ENCODE data around the gene RARRES2.
A peak's percentile ranks its signal among the peaks of the same experiment; 100 is the strongest.
"Not testable (repeated sequence)": the region's sequence is repeated elsewhere in the genome, so short reads cannot be mapped to it uniquely, and the experiment has no call there.

The RARRES2 gene

DNA sequence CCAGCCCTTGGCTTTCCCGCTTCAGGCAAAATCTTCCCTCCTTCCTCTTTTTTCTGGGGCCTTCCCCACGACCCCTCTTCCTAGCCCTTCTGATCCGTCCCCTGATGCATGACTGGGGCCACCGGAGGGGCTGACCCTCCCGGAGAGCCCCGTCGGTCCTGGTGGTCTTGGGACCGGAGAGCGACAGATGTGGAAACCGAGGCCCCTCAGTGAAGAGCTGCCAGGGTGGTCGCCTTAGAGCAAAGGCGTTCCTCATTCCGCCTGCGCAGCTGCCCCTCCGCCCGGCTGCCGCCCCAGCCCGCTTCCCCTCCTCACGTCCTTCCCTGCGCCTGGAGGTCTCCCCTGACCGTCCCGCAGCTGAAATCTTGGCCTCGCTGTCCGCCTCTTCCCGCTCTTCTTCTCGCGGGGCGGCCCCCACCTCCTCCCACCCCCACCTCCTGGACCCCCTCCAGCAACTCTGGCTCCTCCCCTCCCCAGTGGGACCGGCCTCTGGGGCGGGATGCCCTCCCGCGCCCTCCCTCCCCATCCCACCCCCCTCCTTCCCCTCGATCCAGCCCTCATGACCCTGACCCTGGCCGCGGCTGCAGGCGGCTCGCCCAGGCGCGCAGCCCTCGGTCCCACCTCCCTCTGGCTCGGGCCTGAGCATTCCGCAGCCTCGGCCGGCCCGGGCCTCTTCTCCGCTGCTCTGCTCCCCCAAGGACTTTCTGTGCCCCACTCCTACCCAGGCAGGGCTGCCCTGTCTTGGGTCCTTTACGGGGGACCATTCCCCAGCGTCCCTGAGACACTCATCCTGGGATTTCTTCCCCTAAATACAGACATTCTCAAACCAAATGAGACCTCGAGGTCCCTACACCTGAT lies at the start of gene RARRES2:
RARRES2 (minus strand) TSS at position 367 of the 858 bp plus-strand sequence. CDS start 1,020 bp downstream, outside the sequence.
- DNase-seq = peak in 7 of 56 donors; percentile 16 to 57 (median 32)

DNA sequence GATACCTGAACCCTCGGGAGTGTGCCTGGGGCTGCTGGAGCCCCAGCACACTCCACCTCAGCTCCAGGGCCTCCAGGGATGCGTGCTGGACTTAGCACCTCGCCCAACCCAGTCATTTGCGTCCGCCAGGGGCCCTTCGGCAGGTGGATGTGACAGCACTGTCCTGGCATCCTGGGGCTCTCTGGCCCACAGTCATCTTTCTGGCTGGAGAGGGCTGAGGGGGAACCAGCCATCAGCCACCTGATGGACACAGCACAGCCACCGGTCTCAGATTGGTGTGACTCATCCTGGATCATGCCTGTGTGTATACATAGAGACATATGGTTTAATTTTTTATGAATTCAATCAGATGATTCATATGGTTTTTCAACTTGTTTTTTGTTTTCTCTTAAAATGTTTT lies 48.8 kb upstream of the RARRES2 start:
- DNase-seq = no peak

DNA sequence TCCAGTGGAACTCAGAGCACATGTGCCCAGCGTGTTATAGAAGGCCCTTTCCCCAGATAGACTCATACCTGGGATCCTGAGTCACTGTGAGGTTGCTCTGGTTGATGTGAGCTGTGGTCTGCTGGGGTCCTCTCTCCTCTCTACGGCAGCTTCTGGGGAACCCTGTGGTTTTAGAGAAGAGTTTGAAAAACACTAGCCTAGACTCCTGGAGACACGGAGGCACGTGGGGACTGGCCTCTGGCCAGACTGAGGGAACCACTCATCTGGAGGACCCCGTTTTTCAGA lies 48.0 kb upstream of the RARRES2 start:
- no peak for DNase-seq

DNA sequence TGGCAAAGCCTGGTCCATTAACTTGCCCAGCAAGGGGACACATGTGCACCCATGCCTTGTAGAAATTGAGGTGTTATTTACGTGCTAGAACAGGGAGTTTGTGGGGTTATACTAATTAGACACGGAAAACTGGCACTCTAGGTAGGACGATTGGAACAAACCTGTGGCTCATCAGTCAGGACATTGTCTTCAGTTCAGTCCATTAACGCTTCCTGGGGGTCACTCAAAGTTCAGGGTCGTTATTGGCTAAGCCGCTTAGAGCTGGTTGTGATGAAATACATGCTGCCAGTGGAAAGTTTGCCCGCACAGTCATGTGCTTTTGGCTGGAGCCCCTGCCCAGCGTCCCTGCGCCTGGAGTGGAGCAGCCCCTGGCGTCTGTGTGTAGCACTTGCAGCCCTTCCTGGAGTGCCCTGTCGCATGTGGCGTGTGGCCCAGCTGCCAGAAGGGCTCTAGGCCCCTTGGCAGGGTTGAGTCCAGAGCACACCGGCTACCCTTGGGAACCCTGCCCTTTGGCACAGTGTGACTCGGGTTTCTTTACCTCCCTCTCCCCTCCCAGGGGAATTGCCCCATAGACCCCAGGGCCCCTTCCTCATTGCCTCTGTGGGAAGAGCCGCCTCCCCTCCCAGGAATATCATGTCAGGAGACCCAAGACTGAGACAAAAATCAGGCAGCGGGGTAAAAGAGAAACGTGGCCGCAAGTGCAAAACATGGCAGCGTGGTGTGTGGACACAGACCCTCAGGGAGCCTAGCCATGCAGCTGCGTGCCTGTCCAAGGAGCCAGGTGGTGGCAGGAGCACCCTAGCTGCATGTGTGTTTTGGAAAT lies 47.5 kb upstream of the RARRES2 start:
- peak in 54 of 56 donors; percentile 19 to 87 (median 76) for DNase-seq

DNA sequence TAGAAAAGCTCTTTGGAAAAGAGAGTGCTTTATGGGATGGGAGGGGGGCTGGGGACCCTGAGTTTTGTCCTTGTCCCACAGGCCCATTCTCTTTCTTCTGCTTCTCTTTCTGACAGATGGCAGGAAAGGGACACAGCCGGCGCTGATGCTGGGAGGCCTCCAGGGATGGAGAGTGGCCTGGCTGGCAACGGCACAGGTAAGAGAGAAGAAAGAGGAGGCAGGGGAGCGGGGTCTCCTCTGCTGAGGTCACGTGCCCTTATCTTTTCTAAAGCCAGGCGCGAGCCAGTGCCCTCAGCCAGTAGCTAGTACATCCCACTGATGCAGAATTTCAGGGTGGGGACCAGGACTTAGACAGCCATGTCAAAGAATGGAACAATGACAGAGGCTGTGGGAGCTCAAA lies 46.9 kb upstream of the RARRES2 start:
- DNase-seq = no peak

DNA sequence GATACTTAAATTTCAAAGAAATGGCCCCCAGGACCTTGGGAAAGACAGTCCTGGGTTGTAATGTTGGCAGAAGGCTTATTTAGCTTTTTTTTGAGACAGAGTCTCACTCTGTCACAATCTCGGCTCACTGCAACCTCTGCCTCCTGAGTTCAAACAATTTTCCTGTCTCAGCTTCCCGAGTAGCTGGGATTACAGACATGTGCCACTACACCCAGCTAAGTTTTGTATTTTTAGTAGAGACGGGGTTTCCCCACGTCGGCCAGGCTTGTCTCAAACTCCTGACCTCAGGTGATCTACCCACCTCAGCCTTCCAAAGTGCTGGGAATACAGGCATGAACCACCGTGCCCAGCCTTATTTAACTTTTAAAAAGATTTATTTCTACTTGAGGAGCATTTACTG lies 44.5 kb upstream of the RARRES2 start:
- not testable (repeated sequence) for DNase-seq

DNA sequence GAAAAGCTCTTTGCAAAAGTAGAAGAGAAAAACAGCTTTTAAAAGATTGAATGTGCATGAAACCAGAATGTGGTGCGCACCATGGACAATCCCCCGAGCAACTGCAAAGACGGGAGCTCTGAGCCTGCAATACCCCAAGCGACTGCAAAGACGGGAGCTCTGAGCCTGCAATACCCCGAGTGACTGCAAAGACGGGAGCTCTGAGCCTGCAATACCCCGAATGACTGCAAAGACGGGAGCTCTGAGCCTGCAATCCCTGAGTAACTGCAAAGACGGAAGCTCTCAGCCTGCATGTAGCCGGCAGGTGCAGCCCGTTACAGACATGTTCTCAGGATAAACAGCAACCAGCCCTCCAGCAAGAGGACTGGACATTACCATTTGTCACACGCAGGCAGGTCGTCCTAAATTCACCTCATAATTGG lies 43.9 kb upstream of the RARRES2 start:
- DNase-seq = peak in 2 of 56 donors; percentile 17 to 33

DNA sequence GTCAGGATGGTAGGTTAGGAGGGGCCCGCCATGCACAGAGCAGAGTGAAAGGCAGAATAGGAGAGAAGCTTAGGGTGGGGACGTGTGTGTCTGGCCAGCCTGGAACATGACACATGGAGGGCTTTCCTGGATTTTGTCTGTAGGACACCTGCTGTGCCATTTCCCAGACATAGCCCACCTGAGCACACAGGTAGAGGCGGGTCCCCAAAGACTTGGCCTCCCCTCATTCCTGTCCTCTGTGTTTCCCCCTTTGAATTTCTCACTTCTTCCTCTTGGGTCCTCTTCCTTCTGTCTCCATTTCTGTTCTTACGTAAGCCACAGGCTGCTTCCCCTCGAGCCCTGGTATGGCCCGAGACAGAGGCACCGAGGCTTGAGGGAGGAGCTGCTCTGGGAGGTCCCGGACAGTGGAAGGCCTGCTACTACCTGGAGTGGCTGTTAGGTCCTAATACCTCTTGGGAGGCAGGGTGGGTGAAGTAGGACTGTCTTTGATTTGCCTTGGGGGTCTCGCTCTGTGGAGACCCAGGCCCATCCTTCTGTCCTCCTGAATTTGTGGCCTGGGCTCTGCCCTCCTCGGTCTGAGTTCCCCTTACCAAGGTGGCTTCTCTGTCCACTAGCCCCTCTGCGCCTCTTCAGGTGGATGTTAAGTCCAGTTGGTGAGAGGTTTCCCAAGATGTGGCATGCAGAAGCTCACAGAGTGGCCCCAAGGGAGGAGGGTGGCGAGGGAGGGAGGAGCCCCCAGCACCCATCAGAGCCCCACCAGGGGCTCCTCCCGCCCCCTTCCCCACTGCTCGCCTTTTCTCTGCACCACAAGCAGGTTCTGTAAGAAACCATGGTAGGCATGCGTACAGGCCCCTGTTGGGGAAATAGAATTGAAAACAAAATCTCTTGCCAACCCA lies 43.2 kb upstream of the RARRES2 start:
- DNase-seq = peak in 4 of 56 donors; percentile 41 to 62 (median 52)

DNA sequence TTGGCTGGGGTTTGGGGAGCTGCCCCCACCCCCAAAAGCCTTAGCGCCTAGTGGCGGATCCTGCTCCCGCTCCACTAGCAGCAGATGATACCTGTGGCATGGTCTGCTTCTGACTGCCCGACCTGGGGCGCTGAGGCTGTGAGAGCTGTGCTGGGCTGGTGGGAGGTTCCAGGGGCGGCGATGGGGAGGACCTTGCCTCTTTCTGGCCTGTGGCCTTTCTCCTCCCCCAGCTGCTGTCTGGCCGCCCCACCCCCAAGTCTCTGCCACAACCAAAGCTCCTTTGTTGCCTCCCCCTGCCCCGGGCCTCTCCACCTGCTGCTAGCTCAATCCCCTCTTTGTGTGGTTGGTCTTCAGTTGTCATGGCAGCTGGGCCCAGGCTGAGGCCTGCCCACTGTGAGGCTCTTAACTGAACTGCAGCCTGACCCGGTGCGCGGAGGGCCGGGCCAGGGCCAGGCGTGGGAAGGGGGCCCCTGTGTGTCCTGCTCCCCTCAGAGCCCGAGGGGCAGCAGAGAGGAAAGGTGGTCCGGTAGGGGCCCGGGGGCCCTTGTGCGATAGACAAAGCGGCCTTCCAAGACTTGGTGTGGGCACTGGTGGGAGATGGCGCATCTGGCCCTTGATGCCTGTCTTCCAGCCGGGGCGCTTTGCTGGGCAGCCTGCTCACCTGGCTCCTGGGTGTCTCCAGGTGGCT lies 42.4 kb upstream of the RARRES2 start:
- DNase-seq = peak; percentile 52 to 99 (median 95)

DNA sequence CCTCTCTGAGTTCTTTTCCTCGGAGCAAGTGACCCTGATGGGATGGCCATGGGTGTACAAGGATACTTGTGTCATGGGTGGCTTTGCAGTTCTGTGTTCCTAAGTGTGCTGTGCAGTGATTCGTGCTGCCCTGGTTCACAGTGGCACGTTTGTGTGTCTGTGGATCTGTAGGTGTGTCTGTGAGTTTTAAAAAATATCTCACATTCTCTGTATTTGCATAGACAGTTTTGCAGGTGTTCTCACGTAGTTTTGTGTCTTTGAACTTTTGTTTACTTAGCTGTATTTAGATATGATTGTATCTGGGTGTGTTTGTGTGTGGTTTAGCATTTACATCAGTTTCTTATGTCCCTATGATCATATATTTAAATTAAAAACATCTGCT lies 41.4 kb upstream of the RARRES2 start:
- DNase-seq = no peak

DNA sequence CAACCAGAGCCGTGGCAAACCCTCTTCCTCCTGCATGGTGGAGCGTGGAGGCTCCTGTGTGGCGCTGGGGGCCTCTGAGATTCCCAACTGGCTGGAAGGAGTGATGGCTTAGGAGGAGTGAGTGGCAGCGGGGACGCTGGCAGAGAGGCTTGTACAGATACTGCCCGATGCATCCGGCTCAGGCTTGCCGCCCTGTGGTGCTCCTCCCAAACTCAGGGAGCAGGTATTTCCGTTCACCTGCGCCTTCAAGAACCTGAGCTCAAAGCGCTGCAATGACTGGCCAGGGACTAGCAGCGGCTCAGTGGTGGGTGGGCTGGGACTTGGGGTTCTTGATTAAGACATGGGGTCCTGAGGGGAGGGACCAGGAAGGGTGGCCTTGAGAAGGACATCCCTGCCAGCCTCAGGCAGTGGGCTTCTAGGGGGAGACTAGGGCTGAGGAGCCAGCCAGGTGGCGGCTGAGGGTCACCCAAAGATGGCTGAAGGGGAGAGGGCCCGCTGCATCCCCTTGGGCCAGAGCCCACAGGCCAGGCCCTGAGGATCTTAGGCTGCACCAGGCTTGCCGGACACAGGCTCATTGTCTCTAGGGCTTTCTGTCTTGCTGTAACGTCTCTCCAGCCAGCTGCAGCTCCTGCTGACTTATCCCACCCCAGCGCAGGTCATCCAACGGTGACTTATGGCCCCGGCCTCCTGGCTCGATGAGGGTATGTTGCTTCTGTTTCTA lies 40.9 kb upstream of the RARRES2 start:
- peak in 34 of 56 donors; percentile 19 to 63 (median 42) for DNase-seq

DNA sequence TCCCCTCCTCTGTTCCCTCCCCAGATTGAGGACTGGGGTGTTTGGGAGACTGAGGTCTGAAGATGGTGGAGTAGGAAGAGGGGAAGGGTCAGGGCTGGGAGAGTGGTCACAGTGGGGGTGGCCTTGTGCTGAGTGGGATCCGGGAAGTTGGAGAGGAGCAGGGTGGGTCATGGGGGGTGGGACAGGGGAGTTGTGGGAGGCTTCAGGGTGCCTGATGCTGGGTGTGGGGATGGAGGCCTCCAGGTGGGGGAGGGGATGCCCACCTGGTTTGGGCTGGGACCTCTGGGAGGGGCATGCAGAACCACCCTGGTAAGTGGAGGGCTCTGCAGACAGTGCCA lies 40.3 kb upstream of the RARRES2 start:
- DNase-seq = no peak

DNA sequence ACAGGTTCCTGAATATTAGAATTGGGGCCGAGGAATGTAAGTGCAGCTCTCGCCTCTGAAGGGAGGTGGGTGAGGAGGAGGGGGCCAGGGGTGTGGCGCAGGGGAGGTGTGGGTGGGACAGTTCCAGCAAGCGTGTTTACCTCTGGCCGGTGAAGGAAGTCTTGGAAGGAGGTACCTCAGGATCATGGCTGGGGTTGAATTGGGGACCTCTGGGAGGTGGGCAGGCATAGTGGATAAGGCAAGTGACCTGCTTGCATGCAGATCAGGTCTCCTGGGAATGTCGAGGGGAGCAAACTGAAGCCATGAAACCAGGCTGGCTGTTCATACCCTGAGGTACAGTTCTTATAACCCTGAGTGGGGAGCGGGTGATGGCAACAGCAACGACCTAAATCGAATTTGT lies 39.7 kb upstream of the RARRES2 start:
- DNase-seq = no peak

DNA sequence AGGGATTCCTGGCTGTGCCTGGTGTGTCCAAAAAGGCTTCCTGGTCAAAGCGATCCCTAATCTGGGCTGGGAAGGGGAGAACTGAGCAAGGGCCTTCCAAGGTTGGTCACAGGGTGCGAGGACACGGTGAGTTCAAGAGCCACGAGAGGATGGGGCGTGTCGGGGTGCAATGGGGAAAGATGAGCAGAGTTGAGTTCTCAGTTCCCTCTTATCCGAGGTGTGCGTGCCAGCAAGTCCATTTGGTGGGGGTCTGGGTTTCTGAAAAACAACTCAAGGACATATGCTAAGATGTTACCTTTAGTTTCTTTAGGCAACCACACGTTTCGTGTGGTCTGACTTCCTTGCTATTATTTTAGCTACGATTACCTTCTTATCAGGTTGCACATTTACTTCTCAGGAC lies 39.0 kb upstream of the RARRES2 start:
- no peak for DNase-seq

DNA sequence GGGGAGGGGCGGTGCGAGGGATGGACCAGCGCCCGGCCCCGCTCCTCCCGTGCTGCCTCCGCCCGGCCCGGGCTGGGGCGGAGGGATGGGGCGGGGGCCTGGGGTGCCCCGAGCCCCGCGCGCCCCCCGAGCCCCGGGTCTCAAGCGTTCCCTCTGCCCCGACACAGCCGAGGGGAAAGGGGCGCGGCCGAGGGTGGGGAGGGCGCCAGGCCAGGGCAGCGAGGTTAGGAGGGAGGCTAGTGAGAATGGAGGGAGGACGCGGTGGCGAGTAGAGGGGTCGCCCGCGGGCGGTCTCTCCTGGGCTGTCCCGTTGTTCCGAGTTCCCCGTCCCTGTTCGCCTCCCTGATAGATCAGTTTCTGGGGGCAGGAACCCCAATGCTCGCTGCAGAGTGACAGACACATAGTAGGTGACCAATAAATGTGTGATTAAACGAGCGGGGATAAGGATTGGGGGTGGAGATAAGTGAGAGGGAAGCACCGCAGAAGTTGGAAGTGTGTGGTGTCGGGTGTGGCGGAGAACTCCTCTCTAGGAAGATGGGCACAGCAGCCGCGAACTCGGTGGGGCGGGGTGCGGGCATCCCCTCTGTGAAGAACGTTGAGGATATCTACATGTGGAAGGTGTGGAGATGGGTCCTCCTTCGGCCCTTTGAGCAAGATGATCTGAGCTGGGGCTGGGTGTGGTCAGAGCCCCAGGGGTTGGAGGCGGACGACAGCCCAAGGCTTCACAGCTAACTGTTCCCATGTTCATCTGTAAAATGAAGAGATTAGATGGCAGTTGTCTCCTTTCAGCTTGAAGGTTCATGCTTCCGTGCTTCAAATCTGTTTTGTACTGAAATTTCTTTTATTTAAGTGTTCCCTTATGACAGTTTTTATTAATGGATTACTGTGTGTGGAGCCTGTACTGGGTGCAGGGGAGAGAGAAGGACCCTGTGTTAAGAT lies 38.3 kb upstream of the RARRES2 start:
- DNase-seq = peak in 18 of 56 donors; percentile 24 to 75 (median 53)

DNA sequence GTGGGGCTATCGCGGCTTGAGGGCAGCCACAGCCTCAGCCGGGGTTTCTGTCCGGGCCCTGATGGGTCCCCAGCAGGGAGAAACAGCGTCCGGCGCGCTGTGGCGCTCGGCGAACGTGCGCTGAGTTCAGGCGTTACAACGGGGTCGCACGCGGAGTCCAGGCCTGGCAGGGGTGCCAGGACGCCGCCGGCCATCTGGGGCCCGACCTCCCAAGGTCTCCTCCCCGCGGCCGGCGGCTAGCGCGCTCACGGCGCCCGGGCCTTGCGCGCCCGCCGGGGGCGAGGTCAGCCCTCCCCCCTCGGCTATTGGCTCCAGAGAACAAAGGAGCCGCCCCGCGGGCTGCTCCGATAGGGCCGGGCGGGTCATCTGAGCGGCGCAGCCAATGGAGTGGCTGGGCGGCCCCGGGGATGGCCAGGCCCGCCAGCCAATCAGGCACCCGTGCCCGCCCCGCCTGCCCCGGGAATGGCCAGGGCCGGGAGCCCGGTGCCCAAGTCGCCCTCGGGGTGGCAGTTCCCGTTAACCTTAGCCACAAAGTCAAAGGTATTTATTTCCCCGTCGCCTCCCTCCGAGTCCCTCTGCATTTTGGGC lies 37.5 kb upstream of the RARRES2 start, which contains the start of gene ZNF775:
ZNF775 (plus strand) TSS at position 478 of the 588 bp plus-strand sequence. CDS start 9,141 bp downstream, outside the sequence.
- peak; percentile 39 to 97 (median 92) for DNase-seq

DNA sequence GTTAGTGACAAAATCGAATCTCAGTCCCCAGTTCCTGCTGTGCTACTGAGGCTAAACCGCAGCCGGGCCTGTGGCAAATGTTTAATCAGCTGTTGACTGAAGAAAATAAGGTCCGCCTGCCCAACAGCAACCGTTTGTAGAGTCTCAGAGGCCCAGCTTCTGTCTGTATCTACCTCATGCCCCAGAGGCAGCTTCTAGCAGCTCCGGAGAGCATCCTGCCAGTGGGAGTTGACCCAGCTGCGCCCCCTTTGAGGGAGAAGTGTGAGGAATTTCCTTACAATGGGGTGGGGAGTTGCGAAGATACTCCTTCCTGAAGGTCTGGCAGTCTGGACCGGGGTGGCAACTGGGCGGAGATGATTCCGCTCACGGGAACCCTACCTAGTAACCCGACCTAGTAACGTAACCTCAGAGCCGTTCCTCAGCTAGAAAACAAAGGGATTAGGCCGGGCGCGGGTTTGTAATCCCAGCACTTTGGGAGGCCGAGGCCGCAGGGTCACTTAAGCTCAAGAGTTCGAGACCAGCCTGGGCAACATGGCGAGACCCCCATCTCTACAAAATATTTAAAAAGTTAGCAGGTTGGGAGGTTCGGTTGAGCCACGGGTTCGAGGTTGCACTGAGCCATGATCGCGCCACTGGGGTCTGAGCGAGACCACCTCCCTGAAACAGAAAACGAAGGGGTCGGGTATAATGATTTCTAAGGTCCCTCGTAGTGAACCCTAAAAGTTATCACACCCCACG lies 36.9 kb upstream of the RARRES2 start:
- DNase-seq = peak in 35 of 56 donors; percentile 15 to 69 (median 30)

DNA sequence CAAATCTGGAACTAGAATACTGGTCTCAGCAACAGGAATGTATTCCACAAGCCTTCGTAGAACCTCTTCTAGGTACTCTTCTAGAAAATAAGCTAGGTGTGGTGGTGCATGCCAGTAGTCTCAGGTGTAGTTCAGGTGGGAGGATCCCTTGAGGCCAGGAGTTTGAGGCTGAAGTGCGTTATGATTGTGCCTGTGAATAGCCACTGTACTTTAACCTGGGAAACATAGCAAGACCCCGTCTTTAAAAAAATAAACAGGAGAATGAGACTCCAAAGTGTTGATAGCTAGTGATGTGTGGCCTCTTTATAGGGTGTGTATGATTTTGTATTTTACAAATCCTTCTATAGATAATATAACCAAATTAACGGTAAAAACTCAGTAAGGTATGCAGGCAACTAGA lies 36.2 kb upstream of the RARRES2 start:
- no peak for DNase-seq
